SK-N-SH treated with all-trans-retinoic acid at 6 μM for 48 hours (cell line): ENCODE data around the gene ZNF518A.

Experiments
- ATAC-seq: fragments of 200-7000 bp; cut with Tn5 transposase; 3 replicates; pipeline ENCODE4 v1.9.1; 2020; ENCODE audit warnings: mild to moderate bottlenecking, moderate library complexity
- ARNTL ChIP-seq: fragments of 450-650 bp; formaldehyde crosslinking; IDR thresholded peaks from 2 replicates; pipeline ENCODE4 v1.5.0; 2020; ENCODE audit warnings: low read depth, mild to moderate bottlenecking, moderate library complexity, borderline replicate concordance
- BACH2 ChIP-seq: fragments of 250-450 bp; sonication (Bioruptor Pico); IDR thresholded peaks from 2 replicates; pipeline ENCODE4 v1.9.0; 2021; ENCODE audit warnings: mild to moderate bottlenecking, borderline replicate concordance
- CREB5 ChIP-seq: fragments of 250-450 bp; sonication (Bioruptor Pico); IDR thresholded peaks from 2 replicates; pipeline ENCODE4 v1.5.1; 2020; ENCODE audit warnings: low read depth, mild to moderate bottlenecking, moderate library complexity
- CSDC2 ChIP-seq: fragments of 250-450 bp; sonication (Bioruptor Pico); IDR thresholded peaks from 2 replicates; pipeline ENCODE4 v1.5.0; 2020; ENCODE audit warnings: mild to moderate bottlenecking, moderate library complexity
- ESRRG ChIP-seq: fragments of 250-450 bp; sonication (Bioruptor Pico); IDR thresholded peaks from 2 replicates; pipeline ENCODE4 v1.6.1; 2021; ENCODE audit warnings: mild to moderate bottlenecking
- GLIS3 ChIP-seq: fragments of 250-450 bp; sonication (Bioruptor Pico); IDR thresholded peaks from 2 replicates; pipeline ENCODE4 v1.5.0; 2020; ENCODE audit warnings: mild to moderate bottlenecking, moderate library complexity
- ISL1 ChIP-seq: fragments of 250-450 bp; sonication (Bioruptor Pico); IDR thresholded peaks from 2 replicates; pipeline ENCODE4 v2.1.2; 2022; ENCODE audit warnings: mild to moderate bottlenecking, moderate library complexity
- OSR1 ChIP-seq: fragments of 250-450 bp; sonication (Bioruptor Pico); IDR thresholded peaks from 2 replicates; pipeline ENCODE4 v1.8.0; 2022; ENCODE audit warnings: moderate library complexity, mild to moderate bottlenecking, inconsistent platforms
- PATZ1 ChIP-seq: fragments of 250-450 bp; sonication (Bioruptor Pico); IDR thresholded peaks from 2 replicates; pipeline ENCODE4 v1.8.0; 2020; ENCODE audit warnings: mild to moderate bottlenecking, moderate library complexity, borderline replicate concordance
- POU6F1 ChIP-seq: fragments of 250-450 bp; sonication (Bioruptor Pico); IDR thresholded peaks from 2 replicates; pipeline ENCODE4 v1.8.0; 2021; ENCODE audit warnings: low read depth, mild to moderate bottlenecking, moderate library complexity, borderline replicate concordance
- PPARA ChIP-seq: fragments of 250-450 bp; sonication (Bioruptor Pico); IDR thresholded peaks from 2 replicates; pipeline ENCODE4 v1.5.0; 2020; ENCODE audit warnings: mild to moderate bottlenecking, borderline replicate concordance
- RARB ChIP-seq: fragments of 250-450 bp; sonication (Bioruptor Pico); IDR thresholded peaks from 2 replicates; pipeline ENCODE4 v1.8.0; 2021; ENCODE audit warnings: mild to moderate bottlenecking, moderate library complexity
- SNAI2 ChIP-seq: fragments of 250-450 bp; sonication (Bioruptor Pico); IDR thresholded peaks from 2 replicates; pipeline ENCODE4 v1.5.0; 2020; ENCODE audit warnings: mild to moderate bottlenecking, moderate library complexity
- TCF4 ChIP-seq: fragments of 250-450 bp; sonication (Bioruptor Pico); IDR thresholded peaks from 2 replicates; pipeline ENCODE4 v1.8.0; 2021; ENCODE audit warnings: mild to moderate bottlenecking, moderate library complexity, borderline replicate concordance
- TOX ChIP-seq: fragments of 250-450 bp; sonication (Bioruptor Pico); IDR thresholded peaks from 2 replicates; pipeline ENCODE4 v1.8.0; 2021; ENCODE audit warnings: mild to moderate bottlenecking, moderate library complexity, borderline replicate concordance
- TSHZ2 ChIP-seq: fragments of 250-450 bp; sonication (Bioruptor Pico); IDR thresholded peaks from 2 replicates; pipeline ENCODE4 v1.5.0; 2020; ENCODE audit warnings: mild to moderate bottlenecking, moderate library complexity
- ZC3H10 ChIP-seq: fragments of 250-450 bp; sonication (Bioruptor Pico); IDR thresholded peaks from 2 replicates; pipeline ENCODE4 v1.5.1; 2021; ENCODE audit warnings: mild to moderate bottlenecking, moderate library complexity
- ZFP3 ChIP-seq: fragments of 250-450 bp; sonication (Bioruptor Pico); IDR thresholded peaks from 2 replicates; pipeline ENCODE4 v1.5.0; 2020; ENCODE audit warnings: mild to moderate bottlenecking, moderate library complexity
- ZFP30 ChIP-seq: fragments of 450-650 bp; formaldehyde crosslinking; IDR thresholded peaks from 2 replicates; pipeline ENCODE4 v1.5.0; 2022; ENCODE audit warnings: mild to moderate bottlenecking, moderate library complexity
- ZNF565 ChIP-seq: fragments of 450-650 bp; formaldehyde crosslinking; conservative IDR thresholded peaks from 2 replicates; pipeline ENCODE4 v1.5.0; 2020; ENCODE audit warnings: low read depth, mild to moderate bottlenecking, moderate library complexity
- ZNF70 ChIP-seq: fragments of 450-650 bp; formaldehyde crosslinking; IDR thresholded peaks from 2 replicates; pipeline ENCODE4 v1.5.0; 2020; ENCODE audit warnings: mild to moderate bottlenecking, moderate library complexity
- ZNF8 ChIP-seq: fragments of 450-650 bp; formaldehyde crosslinking; IDR thresholded peaks from 2 replicates; pipeline ENCODE4 v1.5.0; 2020; ENCODE audit warnings: mild to moderate bottlenecking, moderate library complexity
- TF ChIP-seq, protein P1 (sequence below): fragments of 250-450 bp; sonication (Bioruptor Pico); IDR thresholded peaks from 2 replicates; pipeline ENCODE4 v1.5.1; 2021; ENCODE audit warnings: mild to moderate bottlenecking, moderate library complexity

Gene ZNF518A, protein sequence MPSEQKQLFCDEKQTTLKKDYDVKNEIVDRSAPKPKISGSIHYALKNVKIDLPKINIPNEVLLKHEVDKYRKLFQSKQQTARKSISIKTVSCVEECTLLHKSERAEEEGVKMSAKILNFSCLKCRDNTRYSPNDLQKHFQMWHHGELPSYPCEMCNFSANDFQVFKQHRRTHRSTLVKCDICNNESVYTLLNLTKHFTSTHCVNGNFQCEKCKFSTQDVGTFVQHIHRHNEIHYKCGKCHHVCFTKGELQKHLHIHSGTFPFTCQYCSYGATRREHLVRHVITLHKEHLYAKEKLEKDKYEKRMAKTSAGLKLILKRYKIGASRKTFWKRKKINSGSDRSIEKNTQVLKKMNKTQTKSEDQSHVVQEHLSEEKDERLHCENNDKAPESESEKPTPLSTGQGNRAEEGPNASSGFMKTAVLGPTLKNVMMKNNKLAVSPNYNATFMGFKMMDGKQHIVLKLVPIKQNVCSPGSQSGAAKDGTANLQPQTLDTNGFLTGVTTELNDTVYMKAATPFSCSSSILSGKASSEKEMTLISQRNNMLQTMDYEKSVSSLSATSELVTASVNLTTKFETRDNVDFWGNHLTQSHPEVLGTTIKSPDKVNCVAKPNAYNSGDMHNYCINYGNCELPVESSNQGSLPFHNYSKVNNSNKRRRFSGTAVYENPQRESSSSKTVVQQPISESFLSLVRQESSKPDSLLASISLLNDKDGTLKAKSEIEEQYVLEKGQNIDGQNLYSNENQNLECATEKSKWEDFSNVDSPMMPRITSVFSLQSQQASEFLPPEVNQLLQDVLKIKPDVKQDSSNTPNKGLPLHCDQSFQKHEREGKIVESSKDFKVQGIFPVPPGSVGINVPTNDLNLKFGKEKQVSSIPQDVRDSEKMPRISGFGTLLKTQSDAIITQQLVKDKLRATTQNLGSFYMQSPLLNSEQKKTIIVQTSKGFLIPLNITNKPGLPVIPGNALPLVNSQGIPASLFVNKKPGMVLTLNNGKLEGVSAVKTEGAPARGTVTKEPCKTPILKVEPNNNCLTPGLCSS (N-terminal part only)

DNA sequence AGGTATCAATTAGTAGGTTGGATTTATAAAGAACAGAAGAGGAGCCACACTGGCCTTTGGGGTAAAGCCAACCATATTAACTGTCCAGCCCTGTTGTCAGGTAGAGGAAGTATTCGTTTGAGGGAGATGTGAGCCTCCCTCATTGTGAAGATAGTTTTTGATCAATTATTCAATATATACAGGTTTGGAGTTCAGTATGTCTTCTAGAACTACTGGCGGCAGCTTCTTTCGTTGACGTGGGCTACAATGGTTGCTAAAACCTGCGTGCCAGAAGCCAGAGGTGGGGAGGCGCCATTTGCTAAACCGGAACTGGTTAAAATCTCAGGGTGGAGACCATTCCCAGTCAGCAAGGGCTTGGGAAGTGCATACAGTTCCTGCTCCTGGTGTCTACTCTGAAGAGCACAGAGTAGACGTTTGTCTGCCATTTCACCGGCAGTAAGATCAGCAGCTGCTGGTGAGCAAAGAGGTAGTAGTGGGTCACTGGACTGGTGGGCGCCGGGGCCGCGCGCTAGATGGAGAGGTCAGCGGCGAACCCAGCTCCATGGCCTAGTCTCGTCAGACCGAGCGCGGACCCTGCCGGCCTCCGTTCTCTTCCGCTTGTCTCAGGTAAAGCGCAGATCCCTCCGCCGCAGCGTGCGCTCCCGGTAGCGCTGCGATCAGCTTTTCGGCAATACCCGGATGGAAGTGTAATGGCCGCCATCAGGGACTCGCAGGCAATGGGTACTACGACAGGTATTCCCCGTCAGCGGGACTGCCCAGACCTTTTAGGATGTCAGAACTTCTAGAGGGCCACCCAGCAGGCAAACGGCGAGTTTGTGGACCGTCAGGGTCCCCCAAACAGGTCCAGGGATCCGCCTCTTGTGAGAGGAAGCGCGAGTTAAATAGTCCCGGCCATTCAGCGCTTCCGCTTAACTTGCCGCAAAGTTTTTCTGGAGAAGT is at the start of gene ZNF518A:
ZNF518A (plus strand) TSS at position 911 of the 939 bp plus-strand sequence. CDS start 26,026 bp downstream, outside the sequence.
- ATAC-seq: peak; percentile 89

More for the DNA sequence above, at the start of gene ZNF518A:
- TF ChIP-seq OSR1: 0 out of 2 replicates have a peak, but pooled peaks have one; percentile 29
- no peak for TF ChIP-seq GLIS3
- TF ChIP-seq PATZ1: no peak
- no peak for TF ChIP-seq PPARA (CRISPR knock-in tag)
- TF ChIP-seq BACH2 (CRISPR knock-in tag): peak; percentile 54; the same call in 1 of the 2 replicates
- TF ChIP-seq ZFP3: peak; percentile 88
- TF ChIP-seq, protein P1, sequence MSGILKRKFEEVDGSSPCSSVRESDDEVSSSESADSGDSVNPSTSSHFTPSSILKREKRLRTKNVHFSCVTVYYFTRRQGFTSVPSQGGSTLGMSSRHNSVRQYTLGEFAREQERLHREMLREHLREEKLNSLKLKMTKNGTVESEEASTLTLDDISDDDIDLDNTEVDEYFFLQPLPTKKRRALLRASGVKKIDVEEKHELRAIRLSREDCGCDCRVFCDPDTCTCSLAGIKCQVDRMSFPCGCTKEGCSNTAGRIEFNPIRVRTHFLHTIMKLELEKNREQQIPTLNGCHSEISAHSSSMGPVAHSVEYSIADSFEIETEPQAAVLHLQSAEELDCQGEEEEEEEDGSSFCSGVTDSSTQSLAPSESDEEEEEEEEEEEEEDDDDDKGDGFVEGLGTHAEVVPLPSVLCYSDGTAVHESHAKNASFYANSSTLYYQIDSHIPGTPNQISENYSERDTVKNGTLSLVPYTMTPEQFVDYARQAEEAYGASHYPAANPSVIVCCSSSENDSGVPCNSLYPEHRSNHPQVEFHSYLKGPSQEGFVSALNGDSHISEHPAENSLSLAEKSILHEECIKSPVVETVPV (CRISPR knock-in tag): no peak
- no peak for TF ChIP-seq RARB (CRISPR knock-in tag)
- peak; percentile 86; the same call in 1 of the 2 replicates for TF ChIP-seq CSDC2 (CRISPR knock-in tag)
- no peak for TF ChIP-seq ESRRG (CRISPR knock-in tag)
- TF ChIP-seq TOX (CRISPR knock-in tag): 0 out of 2 replicates have a peak, but pooled peaks have one; percentile 21
- no peak for TF ChIP-seq POU6F1 (CRISPR knock-in tag)
- peak; percentile 85; the same call in 1 of the 2 replicates for TF ChIP-seq ZNF565 (CRISPR knock-in tag)
- TF ChIP-seq ZNF70 (CRISPR knock-in tag): peak; percentile 61; the same call in 1 of the 2 replicates
- peak; percentile 61 for TF ChIP-seq ZNF8
- peak; percentile 81; the same call in 1 of the 2 replicates for TF ChIP-seq SNAI2 (CRISPR knock-in tag)
- 0 out of 2 replicates have a peak, but pooled peaks have one; percentile 6 for TF ChIP-seq TCF4
- 0 out of 2 replicates have a peak, but pooled peaks have one; percentile 12 for TF ChIP-seq ZC3H10 (CRISPR knock-in tag)
- peak; percentile 70; the same call in 1 of the 2 replicates for TF ChIP-seq TSHZ2
- no peak for TF ChIP-seq CREB5 (CRISPR knock-in tag)
- TF ChIP-seq ARNTL: no peak
- TF ChIP-seq ISL1 (CRISPR knock-in tag): no peak
- TF ChIP-seq ZFP30 (CRISPR knock-in tag): peak; percentile 51; the same call in 1 of the 2 replicates
